Measurements from ENCODE around the gene TEKT2.

The TEKT2 gene

GRCh38 chr1:36128126-36128904 lies 44.4 kb downstream of the TEKT2 start:
- DNase-seq (ENCODE audit: low read depth in 2 of 2), result no peak

- DNase-seq (ENCODE audit: low read depth in 2 of 2), result no peak
Measured at GRCh38 chr1:36128905-36129206, 45.0 kb downstream of the TEKT2 start.

DNA sequence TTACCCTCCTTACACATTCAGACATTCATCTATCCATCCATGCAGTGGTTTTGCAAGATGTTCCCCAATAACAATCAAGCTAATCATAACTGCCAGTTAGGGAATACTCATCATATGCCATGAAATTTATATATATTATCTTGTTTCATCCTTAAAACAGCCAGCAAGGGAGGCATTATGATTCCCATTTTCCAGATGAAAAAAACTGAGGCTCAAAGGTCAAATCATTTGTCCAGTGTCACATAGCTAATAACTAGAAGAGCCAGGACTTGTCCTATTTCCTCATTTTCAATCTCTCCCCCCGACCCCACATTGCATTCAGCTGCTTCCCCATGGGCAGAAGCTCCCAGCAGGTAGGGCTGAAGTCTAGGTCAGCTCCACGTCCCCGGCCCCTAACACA lies 48.1 kb downstream of the TEKT2 start:
- no peak for DNase-seq (ENCODE audit: low read depth in 2 of 2)

- no peak for DNase-seq (ENCODE audit: low read depth in 2 of 2)
Measured at GRCh38 chr1:36133484-36133883, 49.6 kb downstream of the TEKT2 start.

GRCh38 chr1:36134031-36134430 lies 50.1 kb downstream of the TEKT2 start:
- no peak for DNase-seq (ENCODE audit: low read depth in 2 of 2)

- DNase-seq (ENCODE audit: low read depth in 2 of 2), result no peak
Measured at GRCh38 chr1:36134505-36135329, 50.8 kb downstream of the TEKT2 start.

GRCh38 chr1:36135330-36135667 lies 51.4 kb downstream of the TEKT2 start:
- DNase-seq (ENCODE audit: low read depth in 2 of 2), result no peak

GRCh38 chr1:36135796-36136195 lies 51.9 kb downstream of the TEKT2 start:
- DNase-seq (ENCODE audit: low read depth in 2 of 2), result no peak

- DNase-seq (ENCODE audit: low read depth in 2 of 2), result no peak
Measured at GRCh38 chr1:36136535-36136934, 52.6 kb downstream of the TEKT2 start.

DNA sequence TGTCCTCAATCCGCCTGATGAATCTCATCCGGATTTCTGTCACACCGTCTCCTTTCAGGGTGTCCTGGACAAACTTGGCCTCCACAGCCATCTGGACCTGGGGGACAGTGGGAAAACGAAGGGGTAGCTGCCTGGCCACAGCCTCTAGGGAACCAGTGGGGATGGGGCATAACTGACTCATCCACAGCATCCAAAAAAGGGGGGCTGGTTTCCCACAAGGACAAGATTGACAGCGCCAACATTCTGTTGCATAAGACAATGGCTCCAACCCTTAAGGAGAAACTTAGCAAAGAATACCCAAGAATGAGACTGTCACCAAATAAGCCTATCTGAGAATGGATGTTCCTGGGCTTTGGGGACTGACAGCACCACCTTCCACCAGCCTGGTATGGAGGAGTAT lies 53.3 kb downstream of the TEKT2 start:
- DNase-seq (ENCODE audit: low read depth in 2 of 2), result no peak

- no peak for DNase-seq (ENCODE audit: low read depth in 2 of 2)
Measured at GRCh38 chr1:36137776-36138175, 53.9 kb downstream of the TEKT2 start.

All from stimulated activated CD8-positive, alpha-beta memory T cell treated with anti-CD3 and anti-CD28 coated beads, Interleukin-15, amount 100 ng/mL, for 4 hours (primary cell).